SK-N-MC (cell line): Measurements from ENCODE around the gene CD1E.
"Not testable (repeated sequence)": the region's sequence is repeated elsewhere in the genome, so short reads cannot be mapped to it uniquely, and the experiment has no call there.

Experiments
- DNase-seq: peaks from one replicate; pipeline ENCODE4 v3.0.0-alpha.2; 2011; ENCODE audit warnings: low read depth, low spot score
- H3K27ac ChIP-seq: fragments of 200-600 bp; sonication (generic); 2 replicates; pipeline ENCODE4 v1.5.1; 2016; ENCODE audit warnings: mixed run types
- H3K36me3 ChIP-seq: fragments of 200-600 bp; sonication (generic); 2 replicates; pipeline ENCODE4 v1.6.1; 2017; ENCODE audit warnings: antibody characterized with exemption, low read length, mixed read lengths; ENCODE audit not compliant: insufficient read depth
- H3K4me3 ChIP-seq: fragments of 200-600 bp; sonication (generic); 2 replicates; pipeline ENCODE4 v1.5.1; 2016
- H3K9ac ChIP-seq: fragments of 200-600 bp; sonication (generic); 2 replicates; pipeline ENCODE4 v1.8.0; 2017; ENCODE audit warnings: mixed run types, mixed read lengths; ENCODE audit not compliant: insufficient read length
- H3K9me3 ChIP-seq: fragments of 200-600 bp; sonication (generic); 2 replicates; pipeline ENCODE4 v1.6.1; 2017; ENCODE audit warnings: low read depth, mild to moderate bottlenecking, antibody characterized with exemption, low read length, moderate library complexity, mixed read lengths
- EZH2 ChIP-seq: fragments of 200-600 bp; sonication (generic); IDR thresholded peaks from one replicate; pipeline ENCODE4 v1.6.1; 2017; ENCODE audit warnings: antibody characterized with exemption
- FOXP2 ChIP-seq: optimal IDR thresholded peaks from 2 replicates; pipeline ENCODE3; 2011; ENCODE audit warnings: mild to moderate bottlenecking, moderate library complexity; ENCODE audit not compliant: insufficient read depth; ENCODE audit errors: extremely low read length, control extremely low read depth
- POLR2AphosphoS5 ChIP-seq: IDR thresholded peaks from 2 replicates; pipeline ENCODE4 v1.6.1; 2012; ENCODE audit warnings: mild to moderate bottlenecking, low read depth, low read length, borderline replicate concordance

CD1E gene

GRCh38 chr1:158354255-158354654, 561 bp downstream of the CD1E start:
- no peak for TF ChIP-seq POLR2AphosphoS5
- TF ChIP-seq FOXP2: no peak
- no peak for TF ChIP-seq EZH2
- H3K9me3 ChIP-seq: no peaks in the 10 kb centered on the region
- no peak overlapping the region for H3K9ac ChIP-seq
- no peak overlapping the region for H3K4me3 ChIP-seq
- DNase-seq: no peak
- no peak overlapping the region for H3K27ac ChIP-seq
- H3K36me3 ChIP-seq: no peaks in the 10 kb centered on the region

GRCh38 chr1:158355773-158356285, 2.1 kb downstream of the CD1E start:
- DNase-seq: no peak
- H3K36me3 ChIP-seq: no peaks in the 10 kb centered on the region
- H3K9me3 ChIP-seq: no peaks in the 10 kb centered on the region
- no peak for TF ChIP-seq POLR2AphosphoS5
- TF ChIP-seq FOXP2: no peak
- no peak for TF ChIP-seq EZH2
- no peak overlapping the region for H3K27ac ChIP-seq
- no peak overlapping the region for H3K4me3 ChIP-seq
- no peak overlapping the region for H3K9ac ChIP-seq

- Histone ChIP-seq H3K9me3 (no peaks in the 10 kb centered on the region), H3K27ac (no peak overlapping the region), H3K36me3 (no peaks in the 10 kb centered on the region), H3K4me3 (no peak overlapping the region), H3K9ac (no peak overlapping the region)
- no peak for TF ChIP-seq EZH2
- TF ChIP-seq POLR2AphosphoS5: no peak
- no peak for TF ChIP-seq FOXP2
- no peak for DNase-seq
Measured at GRCh38 chr1:158356616-158357015, 2.9 kb downstream of the CD1E start.

- Histone ChIP-seq H3K9ac (no peak overlapping the region), H3K4me3 (no peak overlapping the region), H3K9me3 (no peaks in the 10 kb centered on the region), H3K27ac (no peak overlapping the region), H3K36me3 (no peaks in the 10 kb centered on the region)
- no peak for DNase-seq
- no peak for TF ChIP-seq EZH2
- no peak for TF ChIP-seq POLR2AphosphoS5
- TF ChIP-seq FOXP2: no peak
Measured at GRCh38 chr1:158357441-158357840, 3.7 kb downstream of the CD1E start.

GRCh38 chr1:158362482-158362881, 8.8 kb downstream of the CD1E start:
- no peak overlapping the region for H3K4me3 ChIP-seq
- no peak overlapping the region for H3K9ac ChIP-seq
- no peaks in the 10 kb centered on the region for H3K9me3 ChIP-seq
- no peak overlapping the region for H3K27ac ChIP-seq
- TF ChIP-seq POLR2AphosphoS5: no peak
- no peak for TF ChIP-seq FOXP2
- no peak for TF ChIP-seq EZH2
- DNase-seq: no peak
- H3K36me3 ChIP-seq: no peaks in the 10 kb centered on the region

- no peak for TF ChIP-seq EZH2
- TF ChIP-seq FOXP2: no peak
- TF ChIP-seq POLR2AphosphoS5: no peak
- Histone ChIP-seq H3K9ac (no peak overlapping the region), H3K4me3 (no peak overlapping the region), H3K27ac (no peak overlapping the region), H3K36me3 (no peaks in the 10 kb centered on the region), H3K9me3 (no peaks in the 10 kb centered on the region)
- no peak for DNase-seq
Measured at GRCh38 chr1:158362941-158363340, 9.2 kb downstream of the CD1E start.

- Histone ChIP-seq H3K4me3 (no peak overlapping the region), H3K9ac (no peak overlapping the region), H3K27ac (no peak overlapping the region), H3K36me3 (no peaks in the 10 kb centered on the region), H3K9me3 (no peaks in the 10 kb centered on the region)
- no peak for DNase-seq
- TF ChIP-seq FOXP2 (no peak), EZH2 (no peak), POLR2AphosphoS5 (no peak)
Measured at GRCh38 chr1:158366783-158367182, 13.1 kb downstream of the CD1E start.

- H3K9me3 ChIP-seq: no peaks in the 10 kb centered on the region
- H3K4me3 ChIP-seq: no peak overlapping the region
Measured at GRCh38 chr1:158371188-158371953, 17.7 kb downstream of the CD1E start.

GRCh38 chr1:158374101-158374500, 20.4 kb downstream of the CD1E start:
- H3K4me3 ChIP-seq, H3K27ac ChIP-seq, H3K9ac ChIP-seq, DNase-seq, H3K36me3 ChIP-seq, H3K9me3 ChIP-seq: not testable (repeated sequence)

More at GRCh38 chr1:158371188-158371953, 17.7 kb downstream of the CD1E start:
- no peak for DNase-seq
- TF ChIP-seq POLR2AphosphoS5: no peak
- no peak for TF ChIP-seq EZH2
- TF ChIP-seq FOXP2: no peak
- no peaks in the 10 kb centered on the region for H3K36me3 ChIP-seq
- H3K9ac ChIP-seq: no peak overlapping the region
- no peak overlapping the region for H3K27ac ChIP-seq
